ENCODE data around the gene KRT17.
A peak's percentile ranks its signal among the peaks of the same experiment; 100 is the strongest.

The KRT17 gene

DNA sequence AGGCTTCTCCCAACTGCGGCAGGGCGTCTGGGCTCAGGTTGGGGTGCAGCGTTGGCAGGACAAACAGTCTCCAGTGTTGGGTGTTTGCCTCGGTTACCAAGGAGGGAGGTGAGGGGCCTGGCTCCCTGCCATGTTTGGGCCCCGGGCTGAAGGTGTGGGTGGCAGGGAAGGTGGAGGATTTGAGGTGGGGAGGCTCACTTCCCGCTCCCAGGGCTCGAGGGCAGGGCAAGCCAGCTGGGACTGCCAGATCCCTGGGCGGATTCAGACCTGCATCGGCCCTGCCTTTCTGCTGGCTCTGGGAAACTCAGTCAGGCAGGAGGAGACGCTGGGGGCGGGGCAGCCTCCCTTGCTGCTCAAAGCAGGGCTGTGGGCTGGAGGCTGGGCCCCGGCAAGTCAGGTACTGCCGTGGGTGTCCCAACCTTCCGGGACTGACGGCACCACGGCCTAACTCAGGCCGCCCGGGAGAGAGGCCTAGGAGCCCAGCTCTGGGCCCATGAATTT is 31.3 kb upstream of the KRT17 start:
- DNase-seq = peak; percentile 84
- H3K27ac ChIP-seq = peak overlapping the region; percentile 48
- no peak overlapping the region for H3K4me3 ChIP-seq (ENCODE audit: low read depth, low read length)
- TF ChIP-seq, protein P1, sequence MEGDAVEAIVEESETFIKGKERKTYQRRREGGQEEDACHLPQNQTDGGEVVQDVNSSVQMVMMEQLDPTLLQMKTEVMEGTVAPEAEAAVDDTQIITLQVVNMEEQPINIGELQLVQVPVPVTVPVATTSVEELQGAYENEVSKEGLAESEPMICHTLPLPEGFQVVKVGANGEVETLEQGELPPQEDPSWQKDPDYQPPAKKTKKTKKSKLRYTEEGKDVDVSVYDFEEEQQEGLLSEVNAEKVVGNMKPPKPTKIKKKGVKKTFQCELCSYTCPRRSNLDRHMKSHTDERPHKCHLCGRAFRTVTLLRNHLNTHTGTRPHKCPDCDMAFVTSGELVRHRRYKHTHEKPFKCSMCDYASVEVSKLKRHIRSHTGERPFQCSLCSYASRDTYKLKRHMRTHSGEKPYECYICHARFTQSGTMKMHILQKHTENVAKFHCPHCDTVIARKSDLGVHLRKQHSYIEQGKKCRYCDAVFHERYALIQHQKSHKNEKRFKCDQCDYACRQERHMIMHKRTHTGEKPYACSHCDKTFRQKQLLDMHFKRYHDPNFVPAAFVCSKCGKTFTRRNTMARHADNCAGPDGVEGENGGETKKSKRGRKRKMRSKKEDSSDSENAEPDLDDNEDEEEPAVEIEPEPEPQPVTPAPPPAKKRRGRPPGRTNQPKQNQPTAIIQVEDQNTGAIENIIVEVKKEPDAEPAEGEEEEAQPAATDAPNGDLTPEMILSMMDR (IDR thresholded peaks at IDR 0.05; ENCODE audit: low read depth, low read length) = no peak
- no peaks in the 10 kb centered on the region for H3K9me3 ChIP-seq (ENCODE audit: severe bottlenecking)
- no peaks in the 10 kb centered on the region for H3K36me3 ChIP-seq
- H3K27me3 ChIP-seq (ENCODE audit: insufficient read depth, low read depth, severe bottlenecking) = no peaks in the 10 kb centered on the region

DNA sequence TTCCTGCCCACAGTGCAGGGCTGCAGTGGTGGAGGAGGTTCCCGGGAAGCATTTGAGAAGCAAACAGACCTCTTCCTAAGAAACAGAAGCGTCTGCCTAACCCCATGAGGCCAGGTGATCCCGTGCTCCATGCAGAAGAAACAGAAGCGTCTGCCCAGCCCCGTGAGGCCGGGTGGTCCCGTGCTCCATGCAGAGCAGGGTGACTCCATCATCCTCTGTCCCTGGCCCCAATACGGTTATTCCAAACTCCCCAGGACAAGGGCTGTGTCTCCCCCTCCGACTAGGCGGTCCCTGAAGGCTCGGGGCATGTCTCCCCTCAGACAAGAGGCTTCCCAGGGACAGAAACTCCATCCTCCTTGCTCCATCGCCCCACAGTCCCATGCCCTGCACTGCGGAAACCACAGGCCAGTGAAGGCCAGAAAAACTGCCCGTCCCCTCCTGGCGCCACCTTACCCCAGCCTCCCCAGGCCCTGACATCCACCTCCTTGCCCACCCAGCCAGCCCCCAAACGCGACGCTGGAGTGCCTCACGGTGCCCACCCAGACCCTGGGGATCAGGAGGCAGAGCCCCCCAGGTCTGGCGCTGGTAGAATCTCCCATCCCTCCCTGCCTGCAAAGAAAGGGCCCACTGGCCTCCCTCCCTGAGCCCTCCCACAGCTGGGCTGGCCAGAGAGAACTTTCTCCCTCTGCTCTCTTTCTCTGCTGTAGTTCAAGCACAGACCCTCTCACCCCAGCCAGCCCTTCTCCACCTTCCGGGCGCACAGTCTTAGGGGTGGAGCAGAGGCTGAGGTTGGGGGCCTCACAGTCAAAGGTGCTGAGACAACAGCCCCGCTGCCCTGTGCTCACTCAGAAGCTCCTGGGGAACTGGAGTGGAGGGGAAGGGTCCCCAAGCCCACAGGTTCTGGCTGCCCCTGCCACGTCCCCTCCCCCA is 30.6 kb upstream of the KRT17 start:
- TF ChIP-seq, protein P1 (IDR thresholded peaks at IDR 0.05; ENCODE audit: low read depth, low read length) = no peak
- DNase-seq = no peak
- Histone ChIP-seq H3K36me3 (no peaks in the 10 kb centered on the region), H3K27me3 (ENCODE audit: insufficient read depth, low read depth, severe bottlenecking) (no peaks in the 10 kb centered on the region), H3K27ac (peak overlapping the region; percentile 48), H3K9me3 (ENCODE audit: severe bottlenecking) (no peaks in the 10 kb centered on the region), H3K4me3 (ENCODE audit: low read depth, low read length) (no peak overlapping the region)

DNA sequence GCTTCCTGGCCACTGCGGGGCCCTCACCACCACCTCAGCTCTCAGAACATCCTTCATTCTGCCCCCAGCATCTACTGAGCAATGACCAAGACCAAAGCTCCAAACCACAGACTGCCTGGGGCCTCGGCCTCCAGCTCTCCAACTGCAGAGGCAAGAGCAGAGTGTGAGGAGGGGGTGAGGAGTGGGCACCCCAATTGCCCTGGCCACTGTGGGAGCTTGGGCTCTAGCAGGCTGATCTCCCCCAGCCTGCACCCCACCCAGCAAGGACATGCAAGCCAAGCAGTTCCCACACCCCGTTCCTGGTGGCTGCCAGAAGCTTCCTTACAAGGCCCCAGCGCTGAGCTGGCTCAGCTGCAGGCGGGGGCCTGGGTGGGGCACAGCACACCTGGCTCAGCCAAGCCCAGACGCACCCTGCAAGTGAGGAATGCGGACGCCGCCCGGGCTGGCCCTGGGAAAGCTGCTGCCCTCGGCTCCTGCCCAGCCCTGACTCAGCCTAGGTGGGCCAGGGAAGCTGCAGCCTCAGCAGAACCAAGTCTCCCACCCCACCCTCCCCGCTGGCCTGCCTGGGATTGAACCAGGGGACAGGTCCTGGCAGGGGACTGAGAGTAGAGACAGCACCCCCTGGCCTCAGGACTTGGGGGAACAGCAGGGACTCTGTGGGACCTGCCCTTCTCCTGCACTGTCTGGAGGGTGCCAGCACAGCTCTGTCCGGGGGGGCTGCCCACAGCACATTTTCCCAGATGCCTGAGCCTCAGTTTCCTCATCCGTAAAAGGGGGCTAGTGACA is 29.7 kb upstream of the KRT17 start:
- TF ChIP-seq, protein P1 (IDR thresholded peaks at IDR 0.05; ENCODE audit: low read depth, low read length) = no peak
- H3K4me3 ChIP-seq (ENCODE audit: low read depth, low read length) = no peak overlapping the region
- H3K27ac ChIP-seq = no peak overlapping the region
- H3K36me3 ChIP-seq = no peaks in the 10 kb centered on the region
- DNase-seq = no peak
- H3K9me3 ChIP-seq (ENCODE audit: severe bottlenecking) = no peaks in the 10 kb centered on the region
- no peaks in the 10 kb centered on the region for H3K27me3 ChIP-seq (ENCODE audit: insufficient read depth, low read depth, severe bottlenecking)

DNA sequence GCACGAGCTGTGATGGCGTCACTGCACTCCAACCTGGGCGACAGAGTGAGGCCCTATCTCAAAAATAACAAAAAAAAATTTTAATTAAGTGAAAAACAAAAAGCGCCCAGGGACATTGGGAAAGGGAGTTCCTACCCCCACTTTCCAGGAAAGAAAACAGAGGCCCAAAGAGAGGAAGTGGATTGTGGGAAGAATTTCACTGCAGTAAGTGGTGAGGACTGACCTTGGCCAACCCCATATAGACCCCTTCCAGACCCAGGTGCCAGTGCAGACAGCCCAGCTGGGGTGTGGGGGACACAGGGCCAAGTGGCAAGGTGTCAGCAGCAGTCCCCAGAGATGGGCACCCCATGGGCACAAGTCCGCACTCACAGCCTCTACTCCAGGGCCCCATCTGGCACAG is 29.0 kb upstream of the KRT17 start:
- no peaks in the 10 kb centered on the region for H3K36me3 ChIP-seq
- no peaks in the 10 kb centered on the region for H3K9me3 ChIP-seq (ENCODE audit: severe bottlenecking)
- H3K4me3 ChIP-seq (ENCODE audit: low read depth, low read length) = no peak overlapping the region
- no peak overlapping the region for H3K27ac ChIP-seq
- no peaks in the 10 kb centered on the region for H3K27me3 ChIP-seq (ENCODE audit: insufficient read depth, low read depth, severe bottlenecking)
- no peak for DNase-seq
- TF ChIP-seq, protein P1 (IDR thresholded peaks at IDR 0.05; ENCODE audit: low read depth, low read length) = no peak

DNA sequence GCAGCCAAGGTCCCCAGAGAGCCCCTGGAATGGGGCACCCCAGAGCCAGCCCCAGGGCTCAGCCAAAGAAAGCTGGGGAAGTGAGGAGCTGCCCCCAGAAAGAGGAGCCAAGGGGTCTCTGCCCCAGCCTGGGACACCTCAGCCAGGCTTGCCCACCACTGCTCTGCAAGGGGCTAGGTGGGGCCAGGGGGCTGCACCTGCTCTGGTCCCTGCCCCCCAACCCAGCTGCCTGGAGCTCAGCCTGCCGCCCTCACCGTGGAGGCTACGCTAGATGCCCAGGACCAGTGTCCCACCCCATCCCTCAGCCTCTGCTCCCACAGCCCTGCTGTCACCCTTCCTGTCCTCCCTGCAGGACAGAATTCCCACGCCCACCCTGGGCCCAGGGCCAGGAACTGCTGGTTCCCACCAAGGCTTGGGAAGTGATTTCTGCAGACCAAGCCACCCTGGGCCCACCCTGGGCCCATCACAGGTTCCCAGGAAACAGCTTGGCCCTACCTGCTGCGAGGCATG is 28.1 kb upstream of the KRT17 start:
- Histone ChIP-seq H3K27me3 (ENCODE audit: insufficient read depth, low read depth, severe bottlenecking) (no peaks in the 10 kb centered on the region), H3K27ac (no peak overlapping the region), H3K36me3 (no peaks in the 10 kb centered on the region), H3K4me3 (ENCODE audit: low read depth, low read length) (no peak overlapping the region), H3K9me3 (ENCODE audit: severe bottlenecking) (no peaks in the 10 kb centered on the region)
- TF ChIP-seq, protein P1 (IDR thresholded peaks at IDR 0.05; ENCODE audit: low read depth, low read length) = no peak
- DNase-seq = no peak

All from WERI-Rb-1 (cell line).